ENCODE data around the gene BCAR3.
"Not testable (repeated sequence)": the region's sequence is repeated elsewhere in the genome, so short reads cannot be mapped to it uniquely, and the experiment has no call there.

The BCAR3 gene

GRCh38 chr1:93705892-93706500 lies 24.4 kb upstream of the BCAR3 start:
- DNase-seq, result peak; percentile 51

GRCh38 chr1:93704052-93704451 lies 22.4 kb upstream of the BCAR3 start:
- DNase-seq, result no peak

GRCh38 chr1:93703643-93704042 lies 22.0 kb upstream of the BCAR3 start:
- DNase-seq, result peak; percentile 21

- DNase-seq, result no peak
Measured at GRCh38 chr1:93702828-93703183, 21.2 kb upstream of the BCAR3 start.

- peak; percentile 9 for DNase-seq
Measured at GRCh38 chr1:93702111-93702827, 20.6 kb upstream of the BCAR3 start.

GRCh38 chr1:93701629-93702028 lies 20.0 kb upstream of the BCAR3 start:
- no peak for DNase-seq

- DNase-seq, result peak; percentile 82
Measured at GRCh38 chr1:93700532-93701469, 19.2 kb upstream of the BCAR3 start.

GRCh38 chr1:93699503-93700168 lies 18.0 kb upstream of the BCAR3 start:
- DNase-seq, result peak; percentile 10

GRCh38 chr1:93699049-93699384 lies 17.4 kb upstream of the BCAR3 start:
- DNase-seq, result no peak

GRCh38 chr1:93698329-93699048 lies 16.9 kb upstream of the BCAR3 start:
- DNase-seq, result no peak

GRCh38 chr1:93697566-93697965 lies 15.9 kb upstream of the BCAR3 start:
- not testable (repeated sequence) for DNase-seq

GRCh38 chr1:93695411-93696005 lies 13.9 kb upstream of the BCAR3 start:
- no peak for DNase-seq

- no peak for DNase-seq
Measured at GRCh38 chr1:93694819-93695218, 13.2 kb upstream of the BCAR3 start.

GRCh38 chr1:93694039-93694438 lies 12.4 kb upstream of the BCAR3 start:
- no peak for DNase-seq

- no peak for DNase-seq
Measured at GRCh38 chr1:93692983-93693591, 11.4 kb upstream of the BCAR3 start.

- DNase-seq, result no peak
Measured at GRCh38 chr1:93692451-93692861, 10.8 kb upstream of the BCAR3 start.

GRCh38 chr1:93692026-93692425 lies 10.4 kb upstream of the BCAR3 start:
- peak; percentile 16 for DNase-seq

- peak; percentile 63 for DNase-seq
Measured at GRCh38 chr1:93690921-93691789, 9.5 kb upstream of the BCAR3 start.

GRCh38 chr1:93690341-93690740 lies 8.7 kb upstream of the BCAR3 start:
- no peak for DNase-seq

- no peak for DNase-seq
Measured at GRCh38 chr1:93689521-93690223, 8.0 kb upstream of the BCAR3 start.

Data from NCI-H69 (cell line).